HEK293 (cell line): ENCODE results near the gene CENPN.

Experiments
- CTCF ChIA-PET: fragments of 350-600 bp; formaldehyde crosslinking; extraction: SDS; loops from one replicate; lab custom pipeline; 2021; ENCODE audit warnings: antibody characterized with exemption; lab: Yijun Ruan, JAX
- POLR2A ChIA-PET: fragments of 300-600 bp; formaldehyde crosslinking; extraction: SDS; loops from one replicate; lab custom pipeline; 2020; ENCODE audit warnings: antibody characterized with exemption, inconsistent platforms; lab: Yijun Ruan, JAX
- H3K27ac ChIP-seq: fragments of 200-500 bp; sonication (Bioruptor generic); 2 replicates; pipeline ENCODE4 v1.5.1; 2014; ENCODE audit warnings: low read depth, low read length, control low read depth, inconsistent platforms; ENCODE audit errors: extremely low read depth
- H3K36me3 ChIP-seq, 2 experiments: fragments of 200-500 bp in 1 of 2; sonication (Bioruptor generic) in 1 of 2; 1 replicate in 1 of 2; 2 replicates in 1 of 2; pipeline ENCODE4 v1.5.1; 2014 to 2017; ENCODE audit warnings: inconsistent platforms in 2 of 2, low read length in 2 of 2; ENCODE audit not compliant: control insufficient read depth in 2 of 2, insufficient read depth in 1 of 2
- H3K4me1 ChIP-seq: fragments of 200-500 bp; sonication (Bioruptor generic); 2 replicates; pipeline ENCODE4 v1.5.1; 2014; ENCODE audit warnings: mild to moderate bottlenecking, low read length, inconsistent platforms; ENCODE audit not compliant: control insufficient read depth, insufficient read depth
- H3K4me3 ChIP-seq: 2 replicates; pipeline ENCODE4 v1.5.1; 2011; ENCODE audit warnings: low read depth, mild to moderate bottlenecking, control low read depth, low read length, moderate library complexity
- H3K9me3 ChIP-seq: fragments of 200-500 bp; sonication (Bioruptor generic); 2 replicates; pipeline ENCODE4 v1.5.1; 2014; ENCODE audit warnings: low read depth, low read length, inconsistent platforms; ENCODE audit not compliant: control insufficient read depth, insufficient read depth
- GLI4 ChIP-seq: fragments of 450-650 bp; formaldehyde crosslinking; IDR thresholded peaks from 2 replicates; pipeline ENCODE4 v1.5.1; 2016; ENCODE audit warnings: missing biosample characterization, missing genetic modification characterization
- HOXA7 ChIP-seq: sonication (generic); formaldehyde crosslinking; IDR thresholded peaks from 2 replicates; pipeline ENCODE4 v1.8.1; 2022; ENCODE audit warnings: missing genetic modification reagents, borderline replicate concordance
- TCF7L2 ChIP-seq: IDR thresholded peaks from 2 replicates; pipeline ENCODE4 v1.6.1; 2011; ENCODE audit warnings: low read depth, mild to moderate bottlenecking, inconsistent platforms, low read length, moderate library complexity, borderline replicate concordance
- WT1 ChIP-seq: fragments of 450-650 bp; formaldehyde crosslinking; IDR thresholded peaks from 2 replicates; pipeline ENCODE4 v1.5.1; 2016; ENCODE audit warnings: missing biosample characterization, missing genetic modification characterization
- ZIC2 ChIP-seq: fragments of 450-650 bp; formaldehyde crosslinking; IDR thresholded peaks from 2 replicates; pipeline ENCODE4 v1.5.1; 2016; ENCODE audit warnings: missing biosample characterization, missing genetic modification characterization
- ZNF121 ChIP-seq: fragments of 450-650 bp; formaldehyde crosslinking; IDR thresholded peaks from 2 replicates; pipeline ENCODE4 v1.5.1; 2016; ENCODE audit warnings: missing biosample characterization, missing genetic modification characterization
- ZNF585B ChIP-seq: fragments of 450-650 bp; formaldehyde crosslinking; IDR thresholded peaks from 2 replicates; pipeline ENCODE4 v1.5.1; 2016; ENCODE audit warnings: missing biosample characterization, missing genetic modification characterization
- ZNF600 ChIP-seq: fragments of 450-650 bp; formaldehyde crosslinking; IDR thresholded peaks from 2 replicates; pipeline ENCODE4 v1.5.1; 2016; ENCODE audit warnings: missing biosample characterization, missing genetic modification characterization
- ZXDB ChIP-seq: fragments of 450-650 bp; formaldehyde crosslinking; IDR thresholded peaks from 2 replicates; pipeline ENCODE4 v1.5.1; 2016; ENCODE audit warnings: missing biosample characterization, missing genetic modification characterization
- TF ChIP-seq, protein P1 (sequence below): fragments of 450-650 bp; formaldehyde crosslinking; IDR thresholded peaks from 2 replicates; pipeline ENCODE4 v1.5.1; 2016; ENCODE audit warnings: missing biosample characterization, missing genetic modification characterization, low read depth
- TF ChIP-seq, protein P2 (sequence below): IDR thresholded peaks from 2 replicates; pipeline ENCODE4 v1.6.1; 2011; ENCODE audit warnings: mild to moderate bottlenecking, low read depth, low read length, borderline replicate concordance
- TF ChIP-seq, protein P3 (sequence below): fragments of 450-650 bp; formaldehyde crosslinking; IDR thresholded peaks from 2 replicates; pipeline ENCODE4 v1.5.1; 2016; ENCODE audit warnings: missing biosample characterization, missing genetic modification characterization

The CENPN gene

DNA sequence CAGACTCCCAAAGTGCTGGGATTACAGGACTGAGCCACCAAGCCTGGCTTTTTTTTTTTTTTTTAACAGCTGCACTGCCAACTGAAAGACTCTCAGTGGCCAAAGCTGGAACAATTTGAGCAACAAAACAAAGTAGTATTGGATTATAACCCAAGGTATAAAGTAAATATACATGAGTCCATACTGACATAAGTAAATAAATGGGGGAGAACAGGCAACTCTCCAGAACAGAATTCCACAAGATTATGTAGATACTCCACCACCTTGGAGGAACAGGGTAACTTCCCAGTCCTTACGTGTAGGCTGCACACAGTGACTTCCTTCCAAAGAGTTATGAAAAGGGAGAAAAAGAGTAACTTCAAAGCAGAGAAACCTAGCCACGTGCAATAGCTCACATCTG is 16.0 kb upstream of the CENPN start:
- H3K4me1 ChIP-seq = peaks cover 20% of the 10 kb centered on the region
- POLR2A ChIA-PET = no interaction called here
- no peak overlapping the region for H3K27ac ChIP-seq
- CTCF ChIA-PET = interaction anchor here (2.2 kb wide), 1 partner anchor 13 kb away, joined by 7 read pairs; no protein-coding TSS in a partner anchor
- H3K36me3 ChIP-seq = peaks cover 0 to 4% of the 10 kb centered on the region in 2 experiments; a peak in 2 of 3 replicates
- no peaks in the 10 kb centered on the region for H3K9me3 ChIP-seq
- H3K4me3 ChIP-seq = no peak overlapping the region
- TF ChIP-seq ZNF600 (tag by site-specific recombination) (no peak), WT1 (tag by site-specific recombination) (0 out of 2 replicates have a peak, but pooled peaks have one; percentile 2)

DNA sequence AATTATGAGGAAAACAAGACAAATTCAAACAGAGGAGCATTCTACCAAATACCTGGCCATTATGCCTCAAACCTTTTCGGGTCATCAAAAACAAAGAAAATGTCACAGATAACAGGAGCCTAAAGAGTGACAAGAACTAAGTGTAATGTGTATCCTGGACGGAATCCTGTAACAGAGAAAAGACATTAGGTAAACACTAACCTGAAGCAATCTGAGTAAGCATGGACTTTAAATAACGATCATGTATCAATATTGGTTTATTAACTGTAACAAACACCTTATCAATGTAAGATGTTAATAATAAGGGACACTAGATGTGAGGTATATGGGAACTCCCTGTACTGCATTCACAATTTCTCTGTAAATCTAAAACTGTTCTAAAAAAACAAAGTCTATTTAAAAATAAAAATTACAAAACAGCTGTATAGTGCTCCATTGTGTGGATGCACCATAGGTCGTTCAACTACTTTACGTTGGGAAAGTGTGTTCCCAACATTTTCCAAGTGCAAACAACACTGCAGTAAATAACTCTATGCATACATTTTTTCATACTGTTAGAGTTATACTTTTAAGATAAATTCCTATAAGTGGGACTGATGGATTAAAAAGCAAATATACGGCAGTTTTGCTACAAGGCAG is 15.1 kb upstream of the CENPN start:
- ChIA-PET CTCF (interaction anchor here (1.6 to 2.2 kb wide), 2 partner anchors 13 to 67 kb away, joined by 5 to 7 read pairs; no protein-coding TSS in a partner anchor), POLR2A (no interaction called here)
- H3K27ac ChIP-seq = no peak overlapping the region
- no peaks in the 10 kb centered on the region for H3K9me3 ChIP-seq
- peaks cover 14% of the 10 kb centered on the region for H3K4me1 ChIP-seq
- TF ChIP-seq, protein P1, sequence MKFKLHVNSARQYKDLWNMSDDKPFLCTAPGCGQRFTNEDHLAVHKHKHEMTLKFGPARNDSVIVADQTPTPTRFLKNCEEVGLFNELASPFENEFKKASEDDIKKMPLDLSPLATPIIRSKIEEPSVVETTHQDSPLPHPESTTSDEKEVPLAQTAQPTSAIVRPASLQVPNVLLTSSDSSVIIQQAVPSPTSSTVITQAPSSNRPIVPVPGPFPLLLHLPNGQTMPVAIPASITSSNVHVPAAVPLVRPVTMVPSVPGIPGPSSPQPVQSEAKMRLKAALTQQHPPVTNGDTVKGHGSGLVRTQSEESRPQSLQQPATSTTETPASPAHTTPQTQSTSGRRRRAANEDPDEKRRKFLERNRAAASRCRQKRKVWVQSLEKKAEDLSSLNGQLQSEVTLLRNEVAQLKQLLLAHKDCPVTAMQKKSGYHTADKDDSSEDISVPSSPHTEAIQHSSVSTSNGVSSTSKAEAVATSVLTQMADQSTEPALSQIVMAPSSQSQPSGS (tag by site-specific recombination) = no peak
- TF ChIP-seq HOXA7 (CRISPR knock-in tag) = no peak
- no peak for TF ChIP-seq GLI4 (tag by site-specific recombination)
- TF ChIP-seq TCF7L2 = no peak
- TF ChIP-seq, protein P2, sequence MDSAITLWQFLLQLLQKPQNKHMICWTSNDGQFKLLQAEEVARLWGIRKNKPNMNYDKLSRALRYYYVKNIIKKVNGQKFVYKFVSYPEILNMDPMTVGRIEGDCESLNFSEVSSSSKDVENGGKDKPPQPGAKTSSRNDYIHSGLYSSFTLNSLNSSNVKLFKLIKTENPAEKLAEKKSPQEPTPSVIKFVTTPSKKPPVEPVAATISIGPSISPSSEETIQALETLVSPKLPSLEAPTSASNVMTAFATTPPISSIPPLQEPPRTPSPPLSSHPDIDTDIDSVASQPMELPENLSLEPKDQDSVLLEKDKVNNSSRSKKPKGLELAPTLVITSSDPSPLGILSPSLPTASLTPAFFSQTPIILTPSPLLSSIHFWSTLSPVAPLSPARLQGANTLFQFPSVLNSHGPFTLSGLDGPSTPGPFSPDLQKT = no peak
- no peak for TF ChIP-seq ZIC2 (tag by site-specific recombination)
- peaks cover 0 to 4% of the 10 kb centered on the region in 2 experiments; a peak in 2 of 3 replicates for H3K36me3 ChIP-seq
- H3K4me3 ChIP-seq = no peak overlapping the region

DNA sequence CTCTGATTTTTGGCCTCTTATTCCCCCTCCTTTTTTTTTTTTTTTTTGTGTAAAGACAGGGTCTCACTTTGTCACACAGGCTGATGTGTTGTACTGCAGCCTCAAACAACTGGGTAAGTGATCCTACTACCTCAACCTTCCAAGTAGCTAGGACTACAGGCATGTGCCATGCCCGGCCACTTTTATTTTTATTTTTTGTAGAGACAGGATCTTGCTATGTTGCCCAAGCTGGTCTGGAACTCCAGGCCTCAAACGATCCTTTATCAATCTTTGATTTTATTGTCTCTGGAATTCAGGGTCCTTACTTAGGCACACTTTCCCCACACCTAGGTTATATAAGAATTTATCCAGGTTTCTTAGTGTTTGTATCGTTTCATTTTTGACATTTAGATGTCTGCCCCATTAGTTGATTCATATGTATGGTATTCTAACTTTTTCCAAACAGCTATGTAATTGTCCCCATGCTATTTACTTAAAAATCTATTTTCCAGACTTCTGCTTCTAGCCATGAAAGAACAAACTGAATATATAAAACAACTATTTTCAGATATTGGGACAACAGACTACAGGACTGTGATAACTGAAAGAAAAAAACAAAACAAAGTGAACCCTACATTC is 14.2 kb upstream of the CENPN start:
- no peaks in the 10 kb centered on the region for H3K9me3 ChIP-seq
- H3K36me3 ChIP-seq = peaks cover 0 to 4% of the 10 kb centered on the region in 2 experiments; a peak in 2 of 3 replicates
- TF ChIP-seq, protein P3, sequence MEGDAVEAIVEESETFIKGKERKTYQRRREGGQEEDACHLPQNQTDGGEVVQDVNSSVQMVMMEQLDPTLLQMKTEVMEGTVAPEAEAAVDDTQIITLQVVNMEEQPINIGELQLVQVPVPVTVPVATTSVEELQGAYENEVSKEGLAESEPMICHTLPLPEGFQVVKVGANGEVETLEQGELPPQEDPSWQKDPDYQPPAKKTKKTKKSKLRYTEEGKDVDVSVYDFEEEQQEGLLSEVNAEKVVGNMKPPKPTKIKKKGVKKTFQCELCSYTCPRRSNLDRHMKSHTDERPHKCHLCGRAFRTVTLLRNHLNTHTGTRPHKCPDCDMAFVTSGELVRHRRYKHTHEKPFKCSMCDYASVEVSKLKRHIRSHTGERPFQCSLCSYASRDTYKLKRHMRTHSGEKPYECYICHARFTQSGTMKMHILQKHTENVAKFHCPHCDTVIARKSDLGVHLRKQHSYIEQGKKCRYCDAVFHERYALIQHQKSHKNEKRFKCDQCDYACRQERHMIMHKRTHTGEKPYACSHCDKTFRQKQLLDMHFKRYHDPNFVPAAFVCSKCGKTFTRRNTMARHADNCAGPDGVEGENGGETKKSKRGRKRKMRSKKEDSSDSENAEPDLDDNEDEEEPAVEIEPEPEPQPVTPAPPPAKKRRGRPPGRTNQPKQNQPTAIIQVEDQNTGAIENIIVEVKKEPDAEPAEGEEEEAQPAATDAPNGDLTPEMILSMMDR (tag by site-specific recombination) = 0 out of 2 replicates have a peak, but pooled peaks have one; percentile 14
- TF ChIP-seq ZNF585B (tag by site-specific recombination) (no peak), ZNF121 (tag by site-specific recombination) (0 out of 2 replicates have a peak, but pooled peaks have one; percentile 51), ZXDB (tag by site-specific recombination) (no peak)
- TF ChIP-seq, all 188 proteins: peak for 2
- CTCF ChIA-PET = interaction anchor here (0.7 to 1.8 kb wide), 5 partner anchors 11 to 68 kb away, joined by 3 to 13 read pairs (median 5); partner anchors contain the start of gene ATMIN
- POLR2A ChIA-PET = interaction anchor here (1.4 kb wide), 1 partner anchor 14 kb away, joined by 3 read pairs; the partner anchor contains the start of genes CENPN and CMC2
- H3K4me3 ChIP-seq = no peak overlapping the region
- H3K4me1 ChIP-seq = peaks cover 13% of the 10 kb centered on the region
- H3K27ac ChIP-seq = no peak overlapping the region
